GM21423 (cell line): ENCODE results near the gene DENND1A.

Experiments
- ATAC-seq: cut with Tn5 transposase; IDR thresholded peaks from one replicate; pipeline ENCODE4 v1.9.1; 2021; ENCODE audit warnings: mild to moderate bottlenecking, moderate library complexity; ENCODE audit not compliant: unreplicated experiment

Gene DENND1A

DNA sequence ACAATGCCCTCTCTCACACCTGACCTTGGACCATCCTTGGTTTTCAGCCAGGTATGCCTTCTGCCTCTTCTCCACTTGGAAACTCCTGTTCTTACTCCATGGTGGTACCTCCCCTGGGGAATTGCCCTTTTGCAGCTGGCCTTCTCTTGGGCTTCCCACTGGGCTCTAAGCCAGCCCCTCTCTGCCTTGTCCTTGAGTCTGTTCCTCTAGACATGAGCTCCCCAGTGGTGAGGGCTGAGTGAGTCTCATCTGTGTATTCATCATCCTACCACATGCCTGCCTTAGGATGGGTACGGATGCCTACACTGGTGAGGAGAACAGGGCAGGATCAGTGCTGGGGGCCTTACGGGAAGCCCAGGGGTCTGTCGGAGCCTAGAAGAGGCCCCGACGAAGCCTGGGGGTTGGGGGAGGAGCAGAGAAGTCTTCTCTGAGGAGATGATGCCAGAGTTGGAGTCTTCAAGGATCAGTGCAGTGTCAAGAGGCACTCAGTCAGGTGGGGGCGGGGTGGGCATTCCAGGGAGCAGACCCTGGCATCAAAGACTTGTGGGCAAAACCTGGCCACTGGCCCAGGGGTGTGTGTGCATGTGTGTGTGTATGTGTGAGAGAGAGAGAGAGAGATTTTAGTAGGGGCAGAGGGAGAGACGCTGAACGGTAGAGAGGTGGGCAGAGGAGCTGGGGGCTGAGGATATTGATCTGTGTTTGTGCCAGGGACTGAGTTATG lies 579.2 kb downstream of the DENND1A start:
- ATAC-seq = no peak

DNA sequence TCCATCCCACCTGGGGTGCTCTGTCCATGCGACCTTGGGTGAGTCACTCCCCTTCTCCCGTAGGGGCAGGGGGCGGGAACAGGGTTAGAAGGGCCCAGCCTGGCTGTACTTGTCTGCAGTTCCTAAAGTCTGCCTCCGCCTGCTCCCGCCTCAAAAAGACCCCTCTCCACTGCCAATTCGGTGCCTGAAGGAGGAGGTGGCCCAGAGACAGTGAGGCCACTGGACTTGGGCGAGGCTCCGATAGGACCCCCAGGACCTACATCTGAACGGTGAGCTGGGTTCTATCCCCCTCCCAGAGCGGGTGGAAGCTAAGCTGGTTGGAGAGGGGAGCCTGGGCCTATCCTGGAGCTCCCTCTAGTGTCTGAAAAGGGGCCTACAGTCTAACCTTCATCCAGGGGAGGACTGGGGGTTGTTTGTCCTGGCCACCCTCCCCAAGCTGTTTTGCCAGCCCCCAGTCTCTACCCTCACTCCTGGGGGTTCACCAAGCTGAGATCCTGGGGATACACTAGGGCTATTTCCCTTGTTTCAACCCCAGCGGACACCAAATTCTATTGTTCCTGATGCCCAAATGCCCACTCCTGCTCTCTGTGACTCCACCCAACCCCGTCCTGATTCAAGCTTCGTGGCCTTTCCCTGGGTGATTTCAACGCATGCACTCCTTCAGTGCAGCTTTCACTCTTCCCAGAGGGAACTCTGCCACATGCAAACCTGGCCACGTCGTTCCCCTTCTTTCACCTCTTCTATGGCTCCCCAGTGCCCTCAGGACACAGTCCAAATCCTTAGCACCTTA lies 580.0 kb downstream of the DENND1A start:
- peak; percentile 57 for ATAC-seq

DNA sequence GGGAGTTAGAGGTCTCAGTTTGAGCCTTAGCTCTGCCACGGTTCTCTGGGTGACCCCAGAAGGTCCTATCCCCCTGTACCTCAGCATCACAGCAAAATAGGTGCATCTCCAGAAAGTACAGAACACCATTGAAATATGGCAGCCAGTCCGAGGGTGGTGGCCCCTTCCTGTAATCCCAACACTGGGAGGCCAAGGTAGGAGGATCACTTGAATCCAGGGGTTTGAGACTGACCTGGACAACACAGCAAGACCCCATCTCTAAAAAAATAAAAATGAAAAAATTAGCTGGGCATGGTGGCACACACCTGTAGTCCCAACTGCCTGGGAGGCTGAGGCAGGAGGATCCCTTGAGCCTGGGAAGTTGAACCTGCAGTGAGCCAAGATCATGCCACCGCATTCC lies 580.9 kb downstream of the DENND1A start:
- no peak for ATAC-seq

DNA sequence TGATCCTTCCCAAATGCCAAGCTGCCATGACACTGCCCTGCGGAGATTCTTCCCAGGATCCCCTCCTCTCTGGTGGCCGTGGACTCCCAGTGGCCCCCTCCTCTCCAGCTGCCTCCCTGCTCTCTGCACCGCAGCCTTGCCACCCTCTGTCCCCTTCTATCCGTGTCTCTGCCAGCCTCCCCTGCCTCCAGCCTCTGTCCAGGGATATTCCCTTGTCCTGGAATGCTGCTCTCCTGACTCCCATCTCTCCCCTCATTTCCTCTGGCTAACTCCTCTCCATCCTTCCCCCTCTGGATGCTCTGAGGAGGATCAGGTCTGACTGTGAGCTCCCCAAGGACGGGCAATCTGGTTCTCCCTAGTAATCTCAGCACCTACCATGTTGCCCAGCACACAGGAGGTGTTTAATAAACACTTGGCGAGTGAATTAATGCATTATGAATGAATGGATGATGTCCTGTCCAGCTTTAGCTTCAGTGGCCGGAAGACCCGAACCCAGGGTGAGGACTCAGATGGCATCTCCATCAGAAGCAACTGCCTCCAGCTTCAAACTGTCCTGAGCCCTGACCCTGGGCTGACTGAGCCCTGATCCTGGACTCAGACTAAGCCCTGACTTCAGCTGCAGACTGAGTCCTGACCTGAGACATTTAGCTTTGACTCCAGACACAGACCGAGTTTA lies 581.5 kb downstream of the DENND1A start:
- no peak for ATAC-seq

DNA sequence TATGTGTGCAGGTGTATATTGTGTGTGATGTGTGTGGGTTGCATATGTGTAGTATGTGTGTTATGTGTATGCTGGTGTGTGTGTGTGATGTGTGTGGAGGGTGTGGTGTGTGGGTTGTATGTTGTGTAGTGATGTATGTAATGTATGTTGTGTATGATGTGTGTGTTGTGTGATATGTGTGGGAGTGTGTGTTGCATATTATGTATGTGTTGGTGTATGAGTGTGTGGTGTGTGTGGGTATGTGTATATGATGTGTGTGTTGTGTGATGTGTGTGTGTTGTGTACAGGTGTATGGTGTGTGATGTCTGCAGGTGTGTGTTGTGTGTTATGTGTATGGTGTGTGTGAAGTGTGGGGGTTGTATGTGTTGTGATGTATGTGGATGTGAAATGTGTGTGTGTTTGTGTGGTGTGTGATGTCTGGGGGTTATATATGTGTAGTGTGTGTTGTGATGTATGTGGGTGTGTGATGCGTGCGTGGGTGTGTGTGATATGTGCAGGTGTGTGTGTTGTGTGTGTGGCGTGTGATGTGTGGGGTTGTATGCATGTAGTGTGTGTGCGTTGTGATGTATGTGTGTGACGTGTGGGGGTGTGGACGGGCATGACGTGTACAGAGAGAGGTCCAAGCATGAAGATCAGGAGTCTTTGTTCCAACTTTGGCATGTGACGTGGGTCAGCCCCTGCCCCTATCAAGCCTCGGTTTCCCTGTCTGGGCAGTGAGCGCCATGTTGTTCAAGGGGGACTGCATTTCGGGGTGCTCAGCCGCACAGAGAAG lies 582.5 kb downstream of the DENND1A start:
- no peak for ATAC-seq

DNA sequence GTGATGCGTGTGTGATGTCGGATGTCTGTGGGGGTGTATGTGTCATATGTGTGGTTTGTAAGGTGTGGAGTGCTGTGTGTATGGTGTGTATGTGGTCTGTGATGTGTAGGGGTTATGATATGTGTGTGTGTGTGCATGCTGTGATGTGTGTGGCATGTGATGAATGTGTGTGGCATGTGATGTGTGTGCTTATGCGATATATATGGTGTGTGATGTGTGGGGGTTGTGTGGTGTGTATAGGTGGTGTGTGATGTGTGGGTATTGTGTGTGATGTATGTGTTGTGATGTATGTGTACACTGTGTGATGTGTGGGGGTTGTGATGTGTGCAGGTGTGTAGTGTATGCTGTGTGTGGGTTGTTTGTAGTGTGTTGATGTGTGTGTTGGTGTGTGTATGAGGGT lies 583.1 kb downstream of the DENND1A start:
- no peak for ATAC-seq

DNA sequence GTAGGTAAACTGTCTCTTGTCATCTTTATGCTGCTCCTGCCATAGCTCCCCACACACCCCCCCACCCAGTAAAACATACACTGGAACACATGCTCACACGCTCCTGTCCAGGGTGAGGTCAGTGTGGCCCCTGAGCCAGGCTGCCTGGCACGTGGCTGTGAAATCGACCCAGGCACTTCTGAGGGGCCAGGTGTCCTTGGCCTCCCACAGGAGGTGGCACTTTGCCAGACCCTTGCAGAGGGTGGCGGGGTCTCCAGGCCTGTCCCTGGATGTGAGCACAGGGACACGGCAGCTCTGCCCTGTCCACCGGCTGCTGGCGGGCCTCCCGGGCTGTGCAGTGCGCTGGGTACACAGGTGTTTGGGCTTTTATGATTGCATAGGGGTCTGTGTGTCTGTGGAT lies 583.9 kb downstream of the DENND1A start:
- ATAC-seq = no peak

DNA sequence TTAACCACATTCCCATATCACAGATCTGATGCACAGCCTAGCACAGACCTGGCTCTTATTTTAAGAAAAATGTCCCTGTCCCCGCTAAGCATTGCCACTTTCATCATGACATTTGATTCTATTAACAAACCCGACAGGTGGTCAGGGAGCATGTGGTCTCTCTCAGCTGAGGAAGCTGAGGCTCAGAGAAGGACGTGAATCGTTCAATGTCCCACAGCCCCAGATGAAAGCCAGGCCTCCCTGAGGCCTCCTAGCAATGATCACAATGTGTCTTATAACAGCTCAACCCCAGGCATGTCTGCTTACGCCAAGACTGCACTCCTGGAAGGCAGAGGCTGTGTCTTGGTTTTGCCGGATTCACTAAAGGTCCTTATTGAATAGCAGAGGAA lies 584.4 kb downstream of the DENND1A start:
- ATAC-seq = no peak

DNA sequence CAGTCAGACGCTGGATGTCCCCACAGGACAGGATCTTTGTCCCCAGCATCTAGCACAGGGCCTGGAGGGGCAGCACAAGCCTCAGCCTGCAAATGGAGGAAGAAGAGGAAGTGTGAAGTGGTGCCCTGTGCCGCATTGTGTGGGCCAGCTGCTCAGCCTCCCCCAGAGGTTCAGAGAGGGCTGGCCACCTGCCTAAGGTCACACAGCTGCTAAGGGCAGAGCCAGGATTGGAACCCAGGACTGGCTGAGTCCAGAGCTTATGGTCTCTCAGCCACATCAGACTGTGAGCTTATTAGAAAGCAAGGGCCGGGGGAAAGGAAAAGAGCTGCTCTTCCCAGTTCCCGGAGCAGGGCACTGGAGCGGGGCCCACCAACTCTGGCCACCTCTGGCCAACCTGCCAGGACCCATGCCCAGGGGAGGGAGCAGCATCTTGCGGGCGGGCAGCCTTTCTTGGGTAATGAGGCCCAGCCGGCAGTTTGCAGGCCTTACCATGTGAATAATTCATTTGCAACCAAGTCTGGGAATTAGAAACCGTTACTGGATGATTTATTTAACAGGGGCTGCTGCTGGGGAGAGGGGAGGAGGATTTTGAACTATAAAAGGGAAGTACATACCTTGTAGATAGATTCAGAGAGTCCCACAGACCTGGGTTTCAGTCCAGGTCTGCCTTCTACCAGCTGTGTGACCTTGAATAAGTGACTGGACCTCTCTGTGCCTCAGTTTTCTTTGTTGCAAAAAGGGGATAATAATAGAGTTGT lies 585.6 kb downstream of the DENND1A start:
- no peak for ATAC-seq

DNA sequence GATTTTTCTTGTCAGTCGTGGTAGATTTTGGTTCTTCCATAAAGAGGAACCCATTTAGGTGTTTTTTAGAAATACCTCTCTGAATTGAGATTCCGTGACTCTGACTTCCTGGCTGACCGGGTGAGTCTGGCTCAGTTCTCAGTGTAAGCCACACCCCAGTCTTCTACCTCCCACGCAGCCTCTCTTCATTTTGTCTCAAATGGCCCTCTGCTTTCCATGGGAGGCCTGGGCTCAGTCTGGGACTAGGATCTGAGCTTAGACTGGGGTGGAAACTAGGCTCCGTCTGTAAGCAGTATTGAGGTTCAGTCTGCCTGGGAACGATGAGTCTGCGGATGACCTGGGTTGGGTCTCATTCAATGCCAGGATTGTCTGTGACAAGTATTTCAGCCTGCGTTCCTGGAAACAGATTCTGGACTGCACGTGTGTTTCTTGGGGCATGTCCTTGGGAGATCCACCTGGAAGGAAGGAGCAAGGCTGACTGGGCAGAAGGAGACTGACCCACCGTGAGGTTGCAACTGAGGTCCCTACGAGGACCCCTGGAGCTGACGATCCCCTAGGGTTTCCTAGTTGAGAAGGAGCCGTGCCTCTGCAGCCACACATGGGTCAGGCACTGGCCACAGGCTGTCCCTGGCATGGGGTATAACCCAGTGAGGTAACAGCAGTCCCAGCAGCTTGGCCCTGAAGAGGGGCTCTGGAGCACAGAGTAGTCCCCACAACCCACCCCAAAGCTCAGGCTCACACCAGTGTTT lies 586.3 kb downstream of the DENND1A start:
- peak; percentile 31 for ATAC-seq

DNA sequence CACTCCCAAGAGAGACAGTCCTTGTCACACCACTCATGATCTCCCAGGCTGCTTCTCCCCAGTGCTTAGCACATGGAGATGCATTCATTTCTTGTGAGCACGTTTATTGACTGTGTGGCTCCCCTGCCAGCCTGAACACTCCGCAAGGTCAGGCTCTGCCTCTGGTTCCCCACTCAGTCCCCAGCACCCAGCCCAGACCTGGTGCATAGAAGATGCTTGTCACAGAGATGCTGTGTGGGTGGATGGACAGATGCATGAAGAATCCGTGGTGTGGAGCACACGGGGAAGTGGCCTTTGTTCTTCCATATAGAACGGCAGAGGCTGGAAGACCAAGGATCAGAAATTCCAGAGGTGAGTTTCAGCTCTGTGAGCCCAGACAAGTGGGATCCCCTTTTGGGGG lies 587.7 kb downstream of the DENND1A start:
- no peak for ATAC-seq

DNA sequence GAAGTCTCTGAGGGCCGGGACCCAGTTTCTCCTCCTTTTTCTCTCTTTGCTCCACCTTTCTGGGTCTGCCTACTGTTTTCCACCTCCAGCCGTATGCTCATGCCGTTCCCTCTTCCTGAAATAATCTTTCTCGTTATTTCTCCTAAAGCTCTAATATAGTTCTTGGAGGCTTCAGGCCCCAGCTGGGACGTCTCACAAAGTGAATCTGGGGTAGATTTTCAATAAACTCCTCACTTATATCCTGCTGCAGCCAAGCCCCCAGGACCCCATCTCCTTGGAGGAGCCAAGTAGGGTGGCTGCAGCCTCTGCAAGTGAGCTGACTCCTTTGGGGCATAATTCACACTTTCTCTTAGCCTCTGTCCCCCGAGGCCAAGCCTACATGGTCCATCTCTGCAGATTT lies 588.1 kb downstream of the DENND1A start:
- no peak for ATAC-seq

DNA sequence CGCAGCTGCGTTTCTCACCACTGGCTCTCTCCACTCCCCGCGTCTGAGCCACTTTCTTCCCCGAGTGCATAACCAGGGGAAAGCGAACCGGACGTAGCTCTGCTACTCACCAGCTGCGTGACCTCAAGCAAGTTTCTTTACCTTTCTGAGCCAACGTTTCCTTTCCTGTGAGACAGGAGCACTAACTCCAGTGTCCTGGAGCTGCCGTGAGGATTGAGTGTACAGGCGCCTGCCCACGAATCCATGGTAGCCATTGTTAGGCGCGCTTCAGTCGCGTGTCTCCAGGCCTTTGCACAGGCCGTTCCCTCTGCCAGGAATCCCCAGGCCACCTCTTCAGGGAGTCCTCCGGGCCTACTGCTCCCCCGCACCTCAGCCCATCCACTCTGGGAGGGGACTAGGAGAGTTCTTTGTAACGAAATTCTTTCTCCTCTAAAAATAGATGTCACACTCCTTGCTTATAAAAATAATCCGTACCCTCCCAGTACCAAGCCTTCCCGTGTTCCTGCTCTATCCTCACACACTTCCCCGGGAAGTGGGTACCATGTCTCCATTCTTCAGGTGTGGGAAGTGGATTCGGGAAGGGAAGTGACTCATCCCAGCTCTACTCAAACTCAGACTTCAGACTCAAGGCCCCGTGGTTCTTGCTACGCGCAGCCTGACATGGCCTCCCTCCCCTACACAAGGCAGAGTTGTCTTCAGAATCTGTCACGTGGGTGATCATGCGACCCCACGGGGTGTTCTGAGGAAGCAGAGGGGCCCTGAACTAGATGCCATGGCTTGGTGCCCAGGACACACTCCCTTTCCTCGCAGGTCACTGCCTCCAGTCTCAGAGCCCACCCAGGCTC lies 590.0 kb downstream of the DENND1A start:
- ATAC-seq = peak; percentile 32

DNA sequence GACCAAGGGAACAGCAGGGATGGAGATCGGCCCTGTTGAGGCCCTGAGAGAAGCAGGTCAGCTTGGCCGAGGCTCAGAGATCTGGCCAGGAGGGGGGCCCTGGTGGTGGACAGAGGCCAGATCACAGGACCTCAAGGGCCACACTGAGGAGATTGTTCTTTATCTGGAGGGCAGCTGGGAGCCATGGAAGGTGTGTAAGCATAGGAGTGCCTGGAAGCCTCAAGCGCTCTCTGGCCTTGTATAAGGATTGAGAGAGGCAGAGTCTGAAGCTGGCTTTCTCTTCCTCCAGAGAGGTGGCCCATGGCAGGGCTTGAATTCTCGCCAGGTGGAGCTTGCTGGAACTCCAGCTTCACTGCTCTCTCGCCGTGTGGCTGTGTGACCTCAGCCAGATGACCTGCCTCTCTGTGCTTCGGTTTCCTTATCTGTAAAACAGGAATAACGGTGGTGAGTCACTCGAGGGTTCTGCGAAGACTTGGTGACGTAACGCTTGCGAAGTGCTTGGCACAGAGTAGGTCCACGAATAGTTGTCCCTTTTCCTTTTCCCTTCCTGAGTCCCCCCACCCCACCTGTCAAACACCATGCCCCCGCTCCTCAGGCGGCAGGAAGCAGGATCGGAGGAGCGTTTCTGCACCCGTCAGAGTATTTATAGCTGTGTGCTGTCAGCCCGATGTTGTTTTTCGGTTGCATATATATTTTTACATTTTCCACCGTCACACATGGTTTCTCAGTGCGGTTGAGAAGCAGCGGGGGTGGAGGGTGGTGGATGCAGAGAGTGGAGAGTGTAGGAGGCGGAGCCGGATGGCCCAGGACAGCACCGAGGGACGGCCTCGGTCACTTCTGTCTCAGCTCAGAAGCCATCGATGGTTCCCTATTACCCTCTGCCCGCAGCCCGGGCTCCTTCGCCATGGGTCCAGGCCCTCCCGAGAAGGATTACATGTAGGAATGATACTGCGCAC lies 590.9 kb downstream of the DENND1A start:
- peak; percentile 63 for ATAC-seq

DNA sequence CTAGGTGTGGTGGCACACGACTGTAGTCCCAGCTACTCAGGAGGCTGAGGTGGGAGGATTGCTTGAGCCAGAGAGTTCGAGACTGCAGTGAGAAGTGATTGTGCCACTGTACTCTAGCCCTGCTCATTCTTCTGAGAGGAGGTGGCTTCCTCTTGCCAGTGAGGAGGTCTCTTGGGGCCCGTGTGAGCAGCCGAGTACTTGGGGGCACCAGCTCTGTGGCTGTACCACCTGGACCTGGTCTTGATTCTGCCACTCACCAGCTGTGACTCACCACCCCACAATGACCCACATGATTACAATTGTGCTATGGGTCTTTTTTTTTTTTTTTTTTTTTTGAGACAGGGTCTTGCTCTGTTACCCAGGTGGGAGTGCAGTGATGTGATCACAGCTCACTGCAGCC lies 592.0 kb downstream of the DENND1A start:
- no peak for ATAC-seq

DNA sequence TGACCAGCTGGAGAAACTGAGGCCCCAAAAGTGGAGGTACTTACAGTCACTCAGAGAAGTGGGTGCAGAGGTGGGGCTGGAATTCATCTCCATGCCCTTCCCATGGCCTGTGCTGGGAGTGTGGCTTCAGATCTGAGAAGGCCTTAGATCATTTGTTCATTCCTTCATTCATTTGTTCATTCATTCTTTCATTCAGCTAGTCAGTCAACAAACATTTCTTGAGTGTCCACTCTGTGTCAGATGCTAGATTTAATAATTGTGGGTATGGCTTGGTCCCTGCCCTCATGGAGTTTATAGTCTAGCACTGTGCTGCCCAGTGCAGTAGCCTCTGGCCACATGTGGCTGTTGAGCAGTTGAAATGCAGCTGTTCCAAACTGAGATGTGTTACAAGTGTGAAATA lies 593.0 kb downstream of the DENND1A start:
- ATAC-seq = no peak

DNA sequence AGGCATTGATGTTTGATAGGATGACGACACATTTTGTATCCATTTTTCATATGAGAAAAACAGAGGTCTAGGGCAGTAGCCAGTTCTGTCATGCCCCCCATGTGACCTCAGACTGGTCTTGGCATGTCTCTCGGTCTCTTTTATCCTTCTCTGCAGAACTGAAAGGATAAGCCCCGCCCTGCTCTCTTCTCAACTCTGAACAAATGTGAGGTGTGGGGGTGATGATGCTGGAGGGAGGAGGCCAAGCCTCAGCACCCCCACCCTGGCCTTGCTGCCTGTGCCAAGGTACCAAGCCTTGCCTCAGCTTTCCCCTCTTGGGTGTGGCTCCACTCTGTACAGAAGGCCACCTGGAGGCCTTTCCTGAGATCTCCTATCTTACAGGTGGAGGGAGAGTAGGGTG lies 593.5 kb downstream of the DENND1A start:
- no peak for ATAC-seq

DNA sequence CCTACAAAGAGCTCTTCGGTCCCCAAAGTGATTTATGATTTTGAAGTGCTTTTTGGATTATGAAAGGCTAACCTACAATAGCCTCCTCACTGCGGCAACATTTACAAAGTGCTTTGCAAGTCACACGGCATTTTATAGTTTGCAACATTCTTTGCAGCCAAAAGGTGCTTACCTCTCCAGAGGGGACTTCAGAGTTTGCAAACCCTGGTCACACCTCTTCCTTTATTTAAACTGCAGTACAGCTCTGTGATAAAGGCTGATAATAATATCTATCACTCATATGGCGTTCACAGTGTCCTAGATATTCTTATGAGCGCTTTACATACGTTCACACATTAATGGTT lies 594.0 kb downstream of the DENND1A start:
- ATAC-seq = no peak
